ENCODE data around the gene IGF2R. TPM values are rescaled to one million over a fixed set of nuclear protein-coding genes. Genes with fewer than 3 reads are reported as not detected.
"Not testable (repeated sequence)": the region's sequence is repeated elsewhere in the genome, so short reads cannot be mapped to it uniquely, and the experiment has no call there.

IGF2R gene, protein sequence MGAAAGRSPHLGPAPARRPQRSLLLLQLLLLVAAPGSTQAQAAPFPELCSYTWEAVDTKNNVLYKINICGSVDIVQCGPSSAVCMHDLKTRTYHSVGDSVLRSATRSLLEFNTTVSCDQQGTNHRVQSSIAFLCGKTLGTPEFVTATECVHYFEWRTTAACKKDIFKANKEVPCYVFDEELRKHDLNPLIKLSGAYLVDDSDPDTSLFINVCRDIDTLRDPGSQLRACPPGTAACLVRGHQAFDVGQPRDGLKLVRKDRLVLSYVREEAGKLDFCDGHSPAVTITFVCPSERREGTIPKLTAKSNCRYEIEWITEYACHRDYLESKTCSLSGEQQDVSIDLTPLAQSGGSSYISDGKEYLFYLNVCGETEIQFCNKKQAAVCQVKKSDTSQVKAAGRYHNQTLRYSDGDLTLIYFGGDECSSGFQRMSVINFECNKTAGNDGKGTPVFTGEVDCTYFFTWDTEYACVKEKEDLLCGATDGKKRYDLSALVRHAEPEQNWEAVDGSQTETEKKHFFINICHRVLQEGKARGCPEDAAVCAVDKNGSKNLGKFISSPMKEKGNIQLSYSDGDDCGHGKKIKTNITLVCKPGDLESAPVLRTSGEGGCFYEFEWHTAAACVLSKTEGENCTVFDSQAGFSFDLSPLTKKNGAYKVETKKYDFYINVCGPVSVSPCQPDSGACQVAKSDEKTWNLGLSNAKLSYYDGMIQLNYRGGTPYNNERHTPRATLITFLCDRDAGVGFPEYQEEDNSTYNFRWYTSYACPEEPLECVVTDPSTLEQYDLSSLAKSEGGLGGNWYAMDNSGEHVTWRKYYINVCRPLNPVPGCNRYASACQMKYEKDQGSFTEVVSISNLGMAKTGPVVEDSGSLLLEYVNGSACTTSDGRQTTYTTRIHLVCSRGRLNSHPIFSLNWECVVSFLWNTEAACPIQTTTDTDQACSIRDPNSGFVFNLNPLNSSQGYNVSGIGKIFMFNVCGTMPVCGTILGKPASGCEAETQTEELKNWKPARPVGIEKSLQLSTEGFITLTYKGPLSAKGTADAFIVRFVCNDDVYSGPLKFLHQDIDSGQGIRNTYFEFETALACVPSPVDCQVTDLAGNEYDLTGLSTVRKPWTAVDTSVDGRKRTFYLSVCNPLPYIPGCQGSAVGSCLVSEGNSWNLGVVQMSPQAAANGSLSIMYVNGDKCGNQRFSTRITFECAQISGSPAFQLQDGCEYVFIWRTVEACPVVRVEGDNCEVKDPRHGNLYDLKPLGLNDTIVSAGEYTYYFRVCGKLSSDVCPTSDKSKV (N-terminal part only)
- total RNA-seq = 111 TPM
- long read RNA-seq, partial matches to known transcripts = 43 of 48 reads
- long read RNA-seq, other reads (novel, unspliced or antisense) = 5 of 48 reads

GRCh38 chr6:159968295-159969203 is at the start of gene IGF2R:
IGF2R (plus strand) TSS chr6:159969082; CDS start chr6:159969247, 165 bp downstream.
- peak; percentile 96 for DNase-seq (ENCODE audit: low spot score)

DNA sequence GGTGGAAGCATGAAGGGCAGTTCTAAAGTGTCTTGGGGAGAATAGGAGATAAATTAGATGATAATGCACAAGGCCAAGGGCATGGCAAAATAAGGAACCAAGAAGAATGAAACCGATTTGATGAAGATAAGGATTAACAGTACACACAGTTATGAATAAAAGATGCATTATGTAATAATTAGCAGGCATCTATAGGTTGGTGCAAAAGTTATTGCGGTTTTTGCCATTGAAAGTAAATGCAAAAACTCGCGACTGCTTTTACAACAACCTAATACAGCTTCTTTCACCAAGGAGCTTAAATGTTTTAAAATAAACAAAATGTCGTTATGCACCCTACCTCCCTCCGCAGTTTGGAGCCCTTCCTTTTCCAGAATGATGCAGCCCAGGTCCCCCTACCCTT is 49.1 kb upstream of the IGF2R start:
- no peak for DNase-seq (ENCODE audit: low spot score)

DNA sequence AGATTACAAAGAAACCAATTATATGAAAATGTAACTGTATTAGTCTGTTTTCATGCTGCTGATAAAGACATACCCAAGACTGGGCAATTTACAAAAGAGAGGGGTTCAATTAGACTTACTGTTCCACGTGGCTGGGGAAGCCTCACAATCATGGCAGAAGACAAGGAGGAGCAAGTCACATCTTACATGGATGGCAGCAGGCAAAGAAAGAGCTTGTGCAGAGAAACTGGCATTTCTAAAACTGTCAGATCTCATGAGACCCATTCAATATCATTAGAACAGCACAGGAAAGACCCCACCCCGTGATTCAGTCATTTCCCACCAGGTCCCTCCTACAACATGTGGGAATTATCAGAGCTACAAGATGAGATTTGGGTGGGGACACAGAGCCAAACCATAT is 44.7 kb upstream of the IGF2R start:
- not testable (repeated sequence) for DNase-seq (ENCODE audit: low spot score)

DNA sequence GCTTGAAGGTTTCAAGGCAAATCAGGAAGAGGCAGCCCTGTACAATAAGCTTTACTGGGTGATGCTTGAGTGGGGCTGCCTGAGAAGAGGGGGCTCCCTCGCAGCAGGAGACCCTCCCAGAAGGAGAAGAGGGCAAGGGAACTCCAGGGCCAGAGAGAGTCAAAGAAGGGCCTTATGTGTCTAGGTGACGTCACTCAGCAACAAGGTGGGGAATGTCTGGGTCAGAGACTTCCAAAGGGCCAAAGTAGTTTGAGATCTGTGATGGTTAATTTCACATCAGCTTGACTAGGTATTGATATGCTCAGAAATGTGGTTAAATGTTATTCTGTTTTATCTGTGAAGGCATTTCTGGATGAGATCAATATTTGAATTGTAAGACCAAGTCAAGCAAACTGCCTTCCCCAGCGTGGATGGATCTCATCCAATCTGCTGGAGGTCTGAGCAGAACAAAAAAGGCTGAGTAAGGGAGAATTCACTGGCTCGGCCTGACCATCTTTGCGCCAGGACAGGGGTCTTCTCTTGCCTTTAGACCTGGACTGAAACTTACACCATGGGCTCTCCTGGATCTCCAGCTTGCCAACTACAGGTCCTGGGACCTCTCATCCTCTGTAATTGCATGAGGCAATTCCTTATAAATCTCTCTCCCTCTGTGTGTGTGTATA is 42.2 kb upstream of the IGF2R start:
- no peak for DNase-seq (ENCODE audit: low spot score)

DNA sequence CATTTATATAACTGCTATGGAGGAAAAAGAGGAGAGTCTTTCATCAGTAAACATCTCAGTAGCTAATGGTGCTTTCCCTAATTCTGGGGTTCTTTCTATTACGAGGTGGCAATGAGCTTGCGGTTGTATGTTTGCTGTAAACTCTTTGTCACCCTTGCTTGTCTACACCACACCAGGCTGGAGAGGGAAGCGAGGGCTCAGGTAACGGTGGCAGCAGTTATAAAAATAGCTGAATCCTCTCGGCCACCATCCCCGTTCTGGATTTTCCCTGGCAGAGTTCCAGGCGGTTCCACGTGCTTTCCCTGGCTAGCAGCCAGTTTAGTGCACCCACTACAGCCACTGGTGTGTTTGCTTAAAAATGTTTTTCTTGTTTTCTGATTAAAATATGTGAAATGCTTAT is 39.1 kb upstream of the IGF2R start:
- DNase-seq (ENCODE audit: low spot score) = no peak

DNA sequence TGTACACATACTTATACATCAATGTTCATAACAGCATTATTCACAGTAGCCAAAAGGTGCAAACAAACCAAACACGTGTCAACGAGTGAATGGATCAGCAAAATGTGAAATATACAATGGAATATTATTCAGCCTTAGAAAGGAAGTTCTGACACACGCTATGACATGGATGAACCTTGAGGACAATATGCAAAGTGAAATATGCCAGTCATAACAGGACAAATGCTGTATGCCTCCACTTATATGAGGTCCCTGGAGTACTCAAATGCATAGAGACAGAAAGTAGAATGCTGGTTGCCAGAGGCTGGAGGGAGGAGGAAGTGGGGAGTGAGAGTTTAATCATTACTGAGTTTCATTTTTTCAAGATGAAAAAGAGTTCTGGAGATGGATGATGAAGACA is 37.8 kb upstream of the IGF2R start:
- DNase-seq (ENCODE audit: low spot score) = no peak

- DNase-seq (ENCODE audit: low spot score) = no peak
Observed at GRCh38 chr6:159931846-159932245, 37.0 kb upstream of the IGF2R start.

GRCh38 chr6:159933077-159933476 is 35.8 kb upstream of the IGF2R start:
- DNase-seq (ENCODE audit: low spot score) = no peak

DNA sequence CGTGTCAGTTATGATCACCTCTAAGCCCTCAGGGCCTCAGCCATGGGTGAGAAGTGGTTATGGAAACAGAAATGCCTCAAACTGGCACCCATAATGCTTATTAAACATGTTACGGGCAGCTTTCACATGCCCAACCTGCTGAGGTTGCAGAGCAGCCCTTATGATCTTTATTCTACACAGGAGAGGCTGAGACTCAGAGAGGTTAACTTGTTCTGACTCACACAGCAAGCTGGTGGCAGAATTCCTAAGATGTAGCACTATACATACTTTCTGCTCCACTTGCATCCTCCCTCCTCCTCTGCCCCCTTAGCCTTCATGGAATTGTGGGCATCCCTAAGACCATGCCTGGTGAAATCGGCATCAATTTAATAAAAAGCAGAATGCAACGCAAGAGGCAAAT is 34.7 kb upstream of the IGF2R start:
- no peak for DNase-seq (ENCODE audit: low spot score)

GRCh38 chr6:159935065-159935464 is 33.8 kb upstream of the IGF2R start:
- no peak for DNase-seq (ENCODE audit: low spot score)

DNA sequence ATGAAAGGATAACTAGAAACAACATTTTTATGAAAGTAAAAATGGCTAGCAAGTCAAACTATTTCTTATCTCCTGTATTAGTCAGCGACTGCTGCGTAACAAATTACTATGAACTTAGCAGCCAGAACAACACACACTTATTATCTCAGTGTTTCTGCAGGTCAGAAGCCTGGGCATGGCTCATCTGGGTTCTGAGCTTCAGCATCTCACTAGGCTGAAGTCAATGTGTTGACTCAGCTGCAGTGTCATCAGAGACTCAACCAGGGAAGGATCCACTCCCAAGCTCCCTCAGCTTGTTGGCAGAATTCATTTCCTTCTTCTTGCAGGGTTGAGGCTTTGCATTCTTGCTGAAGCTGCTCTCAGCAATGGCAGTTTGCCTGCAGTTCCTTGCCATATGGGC is 33.2 kb upstream of the IGF2R start:
- DNase-seq (ENCODE audit: low spot score) = no peak

- DNase-seq (ENCODE audit: low spot score) = no peak
Observed at GRCh38 chr6:159939591-159940016, 29.3 kb upstream of the IGF2R start.

- DNase-seq (ENCODE audit: low spot score) = no peak
Observed at GRCh38 chr6:159941286-159942113, 27.4 kb upstream of the IGF2R start.

DNA sequence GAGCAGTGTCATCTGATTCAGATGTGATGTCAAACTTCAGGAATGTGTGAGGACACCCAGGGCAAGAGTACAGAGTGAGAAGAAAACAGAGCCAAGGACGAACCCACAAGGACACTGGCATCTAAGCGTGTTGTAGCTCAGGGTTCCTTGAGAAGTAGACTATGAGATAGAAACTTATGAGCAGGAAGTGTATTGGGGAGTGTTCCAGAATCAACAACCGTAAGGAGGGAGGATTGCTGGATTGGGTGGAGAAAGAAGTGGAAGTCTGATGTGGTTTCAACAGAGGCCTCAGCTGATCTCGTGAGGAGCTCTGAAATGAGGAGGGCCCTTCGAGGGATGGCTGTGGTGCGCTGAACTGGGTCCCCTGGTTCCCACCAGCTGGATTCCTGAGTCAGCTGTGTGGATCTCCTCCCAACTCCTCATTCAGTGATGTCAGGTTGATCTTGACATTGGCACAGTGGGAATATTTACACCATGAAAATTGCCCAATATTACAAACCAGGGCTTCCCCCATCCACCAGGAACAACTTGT is 25.7 kb upstream of the IGF2R start:
- DNase-seq (ENCODE audit: low spot score) = no peak

GRCh38 chr6:159943968-159944598 is 24.8 kb upstream of the IGF2R start:
- DNase-seq (ENCODE audit: low spot score) = no peak

- no peak for DNase-seq (ENCODE audit: low spot score)
Observed at GRCh38 chr6:159945801-159946392, 23.0 kb upstream of the IGF2R start.

GRCh38 chr6:159946912-159947311 is 22.0 kb upstream of the IGF2R start:
- no peak for DNase-seq (ENCODE audit: low spot score)

- no peak for DNase-seq (ENCODE audit: low spot score)
Observed at GRCh38 chr6:159948199-159948598, 20.7 kb upstream of the IGF2R start.

All from mesenteric fat pad (tissue), 1 donor.